GM23248 (cell line): ENCODE measurements around the gene SUPT16H. TPM values are rescaled to one million over a fixed set of nuclear protein-coding genes. Genes with fewer than 3 reads are reported as not detected.

Source experiments
- DNase-seq: peaks from one replicate; pipeline ENCODE4 v3.0.0-alpha.2; 2015
- H2AFZ ChIP-seq: fragments of 200-600 bp; sonication (generic); 2 replicates; pipeline ENCODE4 v1.6.1; 2016; ENCODE audit warnings: antibody characterized with exemption
- H3F3A ChIP-seq: fragments of 200-600 bp; sonication (generic); 2 replicates; pipeline ENCODE4 v1.6.1; 2016; ENCODE audit warnings: mild to moderate bottlenecking, antibody characterized with exemption, mixed run types; ENCODE audit not compliant: insufficient read depth
- H3K27ac ChIP-seq: fragments of 200-600 bp; sonication (generic); 2 replicates; pipeline ENCODE4 v1.5.1; 2016; ENCODE audit warnings: mild to moderate bottlenecking
- H3K27me3 ChIP-seq: fragments of 200-600 bp; sonication (generic); replicated peaks from 2 replicates; pipeline ENCODE4 v1.6.1; 2016; ENCODE audit warnings: mild to moderate bottlenecking; ENCODE audit not compliant: insufficient read depth
- H3K36me3 ChIP-seq: fragments of 200-600 bp; sonication (generic); 2 replicates; pipeline ENCODE4 v1.6.1; 2016; ENCODE audit warnings: low read depth, mild to moderate bottlenecking
- H3K4me1 ChIP-seq: fragments of 200-600 bp; sonication (generic); 2 replicates; pipeline ENCODE4 v1.6.1; 2016; ENCODE audit warnings: mild to moderate bottlenecking; ENCODE audit not compliant: insufficient read depth
- H3K4me2 ChIP-seq: fragments of 200-600 bp; sonication (generic); one replicate; pipeline ENCODE4 v1.6.1; 2016; ENCODE audit warnings: mild to moderate bottlenecking; ENCODE audit not compliant: unreplicated experiment
- H3K4me3 ChIP-seq: fragments of 200-600 bp; sonication (generic); 2 replicates; pipeline ENCODE4 v1.5.1; 2016; ENCODE audit warnings: mild to moderate bottlenecking
- H3K79me2 ChIP-seq: fragments of 200-600 bp; sonication (generic); 2 replicates; pipeline ENCODE4 v1.6.1; 2016; ENCODE audit warnings: mild to moderate bottlenecking; ENCODE audit not compliant: insufficient read depth
- H3K9ac ChIP-seq: fragments of 200-600 bp; sonication (generic); 2 replicates; pipeline ENCODE4 v1.6.1; 2016; ENCODE audit warnings: mild to moderate bottlenecking
- H3K9me2 ChIP-seq: fragments of 200-600 bp; sonication (generic); 2 replicates; pipeline ENCODE4 v1.6.1; 2016; ENCODE audit warnings: mixed run types, mild to moderate bottlenecking, moderate library complexity; ENCODE audit not compliant: insufficient read depth
- H3K9me3 ChIP-seq: fragments of 200-600 bp; sonication (generic); one replicate; pipeline ENCODE4 v1.6.1; 2017; ENCODE audit warnings: low read depth
- H4K20me1 ChIP-seq: fragments of 200-600 bp; sonication (generic); 2 replicates; pipeline ENCODE4 v1.6.0; 2016; ENCODE audit not compliant: insufficient read depth
- EZH2 ChIP-seq: fragments of 200-600 bp; sonication (generic); IDR thresholded peaks from 2 replicates; pipeline ENCODE4 v1.6.1; 2018; ENCODE audit warnings: antibody characterized with exemption, mild to moderate bottlenecking; ENCODE audit not compliant: insufficient read depth, poor library complexity, severe bottlenecking
- EZH2phosphoT487 ChIP-seq: fragments of 200-600 bp; sonication (generic); IDR thresholded peaks from 2 replicates; pipeline ENCODE4 v1.6.1; 2018; ENCODE audit warnings: antibody characterized with exemption, moderate library complexity, mild to moderate bottlenecking, low read depth; ENCODE audit not compliant: insufficient read depth
- WGBS, 2 experiments: methylation state at CpG; one replicate each; pipeline ENCODE4 v1.1.6; 2015 to 2017; ENCODE audit warnings: low lambda C conversion rate in 2 of 2, low coverage in 1 of 2; ENCODE audit errors: missing lambda C conversion rate in 2 of 2; 5-methylcytosine and 5-hydroxymethylcytosine counted together
- in situ Hi-C: fragments of 300-500 bp; cut with MboI; formaldehyde crosslinking; loops from 2 replicates; pipeline ENCODE4 v1.15.0; 2020
- polyA plus RNA-seq: library from polyadenylated mRNA; unstranded; fragments of >200 nt; fragmentation: Nextera tagmentation; extraction: Ambion mirVana; gene quantifications from 2 replicates; pipeline ENCODE4 v1.2.1, GENCODE V29; 2016
- total RNA-seq: library from RNA; depleted of rRNA; stranded (reverse); fragments of >200 nt; shearing (Covaris generic); gene quantifications from 2 replicates; pipeline ENCODE4 v1.2.3, GENCODE V29; 2014

SUPT16H gene
- total and polyA plus RNA-seq, 2 experiments from 2014 or later, result 61.7 to 64.7 TPM

DNA sequence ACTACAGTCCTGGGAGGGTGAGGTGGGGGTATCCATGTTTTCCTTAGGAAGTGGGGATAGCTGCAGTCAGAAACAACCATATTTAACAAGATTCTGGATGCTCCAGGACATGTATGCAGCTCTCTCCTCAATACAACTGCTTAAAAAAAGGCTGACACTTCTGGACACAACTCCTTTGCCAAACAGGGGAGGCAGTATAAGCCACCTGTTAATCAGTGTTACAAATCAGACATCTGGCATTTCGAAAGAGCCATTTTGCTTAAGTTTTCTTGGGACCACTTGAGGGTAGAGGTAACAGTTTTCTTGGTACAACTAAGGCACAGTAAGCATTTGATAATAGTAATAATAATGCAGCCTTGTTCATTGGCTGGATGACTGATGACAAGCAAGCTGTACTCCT, 56.8 kb downstream of the SUPT16H start:
- in situ Hi-C loops, result no loop called here

GRCh38 chr14:21322716-21323115, 61.1 kb downstream of the SUPT16H start:
- no peak overlapping the region for H3K9ac ChIP-seq
- WGBS, 2 experiments, result 44 to 49% methylated on average over 2 of the region's 2 CpGs
- no peak for TF ChIP-seq EZH2
- TF ChIP-seq EZH2phosphoT487, result no peak
- no peaks in the 10 kb centered on the region for H3K79me2 ChIP-seq
- H3K4me1 ChIP-seq, result no peaks in the 10 kb centered on the region
- H2AFZ ChIP-seq, result no peak overlapping the region
- no peaks in the 10 kb centered on the region for H3K9me3 ChIP-seq
- H3K27me3 ChIP-seq, result peaks cover 9% of the 10 kb centered on the region; the same call in 1 of the 2 replicates
- in situ Hi-C loops, result no loop called here
- H4K20me1 ChIP-seq, result no peaks in the 10 kb centered on the region
- H3K9me2 ChIP-seq, result no peaks in the 10 kb centered on the region
- no peak for DNase-seq
- H3F3A ChIP-seq, result no peaks in the 10 kb centered on the region
- no peak overlapping the region for H3K27ac ChIP-seq
- H3K4me2 ChIP-seq, result no peak overlapping the region
- H3K36me3 ChIP-seq, result no peaks in the 10 kb centered on the region
- H3K4me3 ChIP-seq, result no peak overlapping the region

More for the DNA sequence above, 56.8 kb downstream of the SUPT16H start:
- H3K9ac ChIP-seq, result no peak overlapping the region
- no peaks in the 10 kb centered on the region for H3K36me3 ChIP-seq
- H3F3A ChIP-seq, result no peaks in the 10 kb centered on the region
- no peak overlapping the region for H3K4me2 ChIP-seq
- H2AFZ ChIP-seq, result no peak overlapping the region
- no peak overlapping the region for H3K4me3 ChIP-seq
- H3K79me2 ChIP-seq, result no peaks in the 10 kb centered on the region
- 52% methylated on average over 1 of the region's 1 CpG for WGBS, 2 experiments
- H3K27ac ChIP-seq, result no peak overlapping the region
- no peaks in the 10 kb centered on the region for H3K9me2 ChIP-seq
- TF ChIP-seq EZH2phosphoT487 (no peak), EZH2 (no peak)
- no peaks in the 10 kb centered on the region for H3K9me3 ChIP-seq
- H3K4me1 ChIP-seq, result no peaks in the 10 kb centered on the region
- H4K20me1 ChIP-seq, result no peaks in the 10 kb centered on the region
- H3K27me3 ChIP-seq, result peaks cover 5% of the 10 kb centered on the region; the same call in 1 of the 2 replicates
- no peak for DNase-seq

GRCh38 chr14:21320913-21321312, 62.9 kb downstream of the SUPT16H start:
- in situ Hi-C loops, result no loop called here
- DNase-seq, result no peak
- Histone ChIP-seq H3K9me2 (no peaks in the 10 kb centered on the region), H3K4me3 (no peak overlapping the region), H3K36me3 (no peaks in the 10 kb centered on the region), H3K4me2 (no peak overlapping the region), H3K27me3 (peaks cover 9% of the 10 kb centered on the region; the same call in 1 of the 2 replicates), H3K9ac (no peak overlapping the region), H3K4me1 (no peaks in the 10 kb centered on the region), H4K20me1 (no peaks in the 10 kb centered on the region), H3K79me2 (no peaks in the 10 kb centered on the region), H3K27ac (no peak overlapping the region), H2AFZ (no peak overlapping the region), H3K9me3 (no peaks in the 10 kb centered on the region), H3F3A (no peaks in the 10 kb centered on the region)
- 58 to 68% methylated on average over 2 of the region's 2 CpGs for WGBS, 2 experiments
- TF ChIP-seq EZH2, result no peak
- TF ChIP-seq EZH2phosphoT487, result no peak

DNA sequence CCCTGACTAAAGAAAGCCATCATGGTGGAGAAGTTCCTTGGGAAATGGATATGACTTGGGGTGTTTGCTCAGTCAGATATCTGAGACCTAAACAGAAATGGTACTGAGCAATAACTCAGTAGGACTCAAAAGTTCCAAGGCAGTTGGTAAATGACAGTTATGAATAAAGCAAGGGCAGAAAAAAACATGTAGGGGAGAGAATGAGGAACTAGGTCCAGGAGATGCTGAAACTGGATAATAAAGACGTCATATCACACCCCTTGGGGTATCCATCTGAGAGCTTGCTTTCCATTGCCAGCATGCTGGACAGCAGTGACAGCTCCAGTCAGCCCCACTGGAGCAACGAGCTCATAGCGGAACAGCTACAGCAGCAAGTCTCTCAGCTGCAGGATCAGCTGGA, 66.4 kb downstream of the SUPT16H start:
- in situ Hi-C loops, result no loop called here
- WGBS, 2 experiments, result 33% methylated on average over 3 of the region's 3 CpGs
- Histone ChIP-seq H4K20me1 (no peaks in the 10 kb centered on the region), H3K4me2 (no peak overlapping the region), H3K27me3 (peaks cover 5% of the 10 kb centered on the region; the same call in 1 of the 2 replicates), H3K9me2 (no peaks in the 10 kb centered on the region), H3K4me1 (no peaks in the 10 kb centered on the region), H3K9me3 (no peaks in the 10 kb centered on the region), H3K79me2 (no peaks in the 10 kb centered on the region), H2AFZ (no peak overlapping the region), H3K36me3 (no peaks in the 10 kb centered on the region), H3K9ac (no peak overlapping the region), H3K4me3 (no peak overlapping the region), H3K27ac (no peak overlapping the region), H3F3A (no peaks in the 10 kb centered on the region)
- no peak for DNase-seq
- no peak for TF ChIP-seq EZH2
- TF ChIP-seq EZH2phosphoT487, result no peak

- Histone ChIP-seq H2AFZ (no peak overlapping the region), H3K4me1 (no peaks in the 10 kb centered on the region), H3K36me3 (no peaks in the 10 kb centered on the region), H3F3A (no peaks in the 10 kb centered on the region), H3K4me2 (no peak overlapping the region), H3K79me2 (no peaks in the 10 kb centered on the region), H3K27ac (no peak overlapping the region), H3K9me3 (no peaks in the 10 kb centered on the region), H3K4me3 (no peak overlapping the region), H3K27me3 (peaks cover 14% of the 10 kb centered on the region), H3K9ac (no peak overlapping the region), H3K9me2 (no peaks in the 10 kb centered on the region), H4K20me1 (no peaks in the 10 kb centered on the region)
- DNase-seq, result no peak
- TF ChIP-seq EZH2phosphoT487 (no peak), EZH2 (no peak)
- in situ Hi-C loops, result no loop called here
- 69% methylated on average over 12 of the region's 12 CpGs for WGBS, 2 experiments
Measured at GRCh38 chr14:21313512-21313911, 70.3 kb downstream of the SUPT16H start.
